Astrocyte (in vitro differentiated cells and primary cell): ENCODE measurements around the gene POLA1.

Experiments
- CTCF ChIP-seq: IDR thresholded peaks from 2 replicates; pipeline ENCODE4 v1.5.1; 2011; ENCODE audit warnings: low read depth, mild to moderate bottlenecking, inconsistent platforms, low read length, moderate library complexity; ENCODE audit not compliant: insufficient read depth
- EZH2 ChIP-seq: IDR thresholded peaks from 2 replicates; pipeline ENCODE4 v1.6.1; 2012; ENCODE audit warnings: mild to moderate bottlenecking, low read length, inconsistent platforms; ENCODE audit not compliant: insufficient read depth

GRCh38 chrX:24981030-24981429 lies 287.3 kb downstream of the POLA1 start:
- TF ChIP-seq CTCF = no peak
- no peak for TF ChIP-seq EZH2
